Gastrocnemius medialis (tissue), 4 donors: Measurements from ENCODE around the gene ZNF783. TPM values are rescaled to one million over a fixed set of nuclear protein-coding genes. Genes with fewer than 3 reads are reported as not detected.
"Not testable (repeated sequence)": the region's sequence is repeated elsewhere in the genome, so short reads cannot be mapped to it uniquely, and the experiment has no call there.

Experiments
- ATAC-seq, 2 donors: fragments of 150-250 bp; one replicate each; pipeline ENCODE4 v1.9.1; 2016
- DNase-seq, 2 donors: peaks; one replicate each; pipeline ENCODE4 v3.0.0-alpha.2; 2019
- H3K27ac ChIP-seq, 4 donors: fragments of 200-600 bp; sonication (generic); 1 replicate in 1 of 4; 2 replicates in 3 of 4; pipeline ENCODE4 v1.5.1; 2016 to 2018; ENCODE audit warnings: mild to moderate bottlenecking in 2 of 4, moderate library complexity in 1 of 4
- H3K27me3 ChIP-seq, 3 donors: fragments of 200-600 bp; sonication (generic) in 2 of 3; 1 replicate in 1 of 3; 2 replicates in 2 of 3; pipeline versions ENCODE4 v1.5.1 to v1.6.0; 2016 to 2019; ENCODE audit warnings: mild to moderate bottlenecking in 1 of 3, moderate library complexity in 1 of 3
- H3K36me3 ChIP-seq, 2 donors: fragments of 200-600 bp; sonication (generic) in 1 of 2; one replicate each; pipeline ENCODE4 v1.5.1; 2017 to 2018
- H3K4me1 ChIP-seq, 2 donors: fragments of 200-600 bp; sonication (generic) in 1 of 2; one replicate each; pipeline ENCODE4 v1.5.1; 2016 to 2017; ENCODE audit warnings: mild to moderate bottlenecking in 2 of 2
- H3K4me3 ChIP-seq, 4 donors: fragments of 200-600 bp; sonication (generic) in 3 of 4; 1 replicate in 1 of 4; 2 replicates in 3 of 4; pipeline ENCODE4 v1.5.1; 2016 to 2019; ENCODE audit warnings: mild to moderate bottlenecking in 2 of 4
- H3K9me3 ChIP-seq, 3 donors: fragments of 200-600 bp; sonication (generic) in 2 of 3; 1 replicate in 1 of 3; 2 replicates in 2 of 3; pipeline ENCODE4 v1.5.1; 2016 to 2019
- POLR2A ChIP-seq, 2 donors: fragments of 450-650 bp; IDR thresholded peaks; one replicate each; pipeline ENCODE4 v1.6.1; 2017; ENCODE audit warnings: antibody characterized with exemption in 2 of 2, mild to moderate bottlenecking in 2 of 2, moderate library complexity in 2 of 2
- in situ Hi-C, 4 donors: fragments of 200-750 bp; cut with MboI; loops; one replicate each; pipeline versions ENCODE4 v1.15.0 to v1.8.0; 2017; ENCODE audit warnings: low sequenced_read_pairs in 4 of 4
- intact Hi-C: fragments of 100-400 bp; cut with DNase I; formaldehyde crosslinking; loops from one replicate; pipeline ENCODE4 v1.15.1; 2023; ENCODE audit warnings: low total_unique reads
- total RNA-seq, 4 donors: library from RNA; depleted of rRNA; stranded (reverse); fragments of >200 nt; gene quantifications; one replicate each; pipeline versions ENCODE4 v1.1.0 to v1.2.3, GENCODE V29; 2016
- TF ChIP-seq, protein P1 (sequence below), 5 experiments: fragments of 450-650 bp in 3 of 5; fragments of 200-600 bp in 2 of 5; sonication (generic) in 2 of 5; IDR thresholded peaks in 4 of 5; conservative IDR thresholded peaks in 1 of 5; 1 replicate in 4 of 5; 2 replicates in 1 of 5; pipeline ENCODE4 v1.5.1; 2016 to 2019; ENCODE audit warnings: antibody characterized with exemption in 5 of 5, mild to moderate bottlenecking in 3 of 5, moderate library complexity in 3 of 5

ZNF783 gene
- total RNA-seq, 4 donors from 2014 or later = 3.4 to 7.1 (median 5.5) TPM

DNA sequence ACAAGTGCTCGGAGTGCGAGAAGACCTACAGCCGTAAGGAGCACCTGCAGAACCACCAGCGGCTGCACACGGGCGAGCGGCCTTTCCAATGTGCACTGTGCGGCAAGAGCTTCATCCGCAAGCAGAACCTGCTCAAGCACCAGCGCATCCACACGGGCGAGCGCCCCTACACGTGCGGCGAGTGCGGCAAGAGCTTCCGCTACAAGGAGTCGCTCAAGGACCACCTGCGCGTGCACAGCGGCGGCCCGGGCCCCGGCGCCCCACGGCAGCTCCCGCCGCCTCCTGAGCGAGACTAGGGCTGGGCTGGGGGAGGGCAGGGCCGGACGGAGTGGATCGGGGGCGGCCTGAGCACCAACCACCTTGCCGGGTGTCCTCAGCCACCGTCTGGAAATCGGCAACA lies 37.6 kb upstream of the ZNF783 start:
- H3K4me3 ChIP-seq = no peak overlapping the region
- TF ChIP-seq, protein P1, sequence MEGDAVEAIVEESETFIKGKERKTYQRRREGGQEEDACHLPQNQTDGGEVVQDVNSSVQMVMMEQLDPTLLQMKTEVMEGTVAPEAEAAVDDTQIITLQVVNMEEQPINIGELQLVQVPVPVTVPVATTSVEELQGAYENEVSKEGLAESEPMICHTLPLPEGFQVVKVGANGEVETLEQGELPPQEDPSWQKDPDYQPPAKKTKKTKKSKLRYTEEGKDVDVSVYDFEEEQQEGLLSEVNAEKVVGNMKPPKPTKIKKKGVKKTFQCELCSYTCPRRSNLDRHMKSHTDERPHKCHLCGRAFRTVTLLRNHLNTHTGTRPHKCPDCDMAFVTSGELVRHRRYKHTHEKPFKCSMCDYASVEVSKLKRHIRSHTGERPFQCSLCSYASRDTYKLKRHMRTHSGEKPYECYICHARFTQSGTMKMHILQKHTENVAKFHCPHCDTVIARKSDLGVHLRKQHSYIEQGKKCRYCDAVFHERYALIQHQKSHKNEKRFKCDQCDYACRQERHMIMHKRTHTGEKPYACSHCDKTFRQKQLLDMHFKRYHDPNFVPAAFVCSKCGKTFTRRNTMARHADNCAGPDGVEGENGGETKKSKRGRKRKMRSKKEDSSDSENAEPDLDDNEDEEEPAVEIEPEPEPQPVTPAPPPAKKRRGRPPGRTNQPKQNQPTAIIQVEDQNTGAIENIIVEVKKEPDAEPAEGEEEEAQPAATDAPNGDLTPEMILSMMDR (IDR thresholded peaks at IDR 0.05 in 4 of 5, conservative IDR thresholded peaks at IDR 0.05 in 1 of 5) = no peak
- TF ChIP-seq POLR2A (IDR thresholded peaks at IDR 0.05) = no peak
- ATAC-seq (no peak), DNase-seq (no peak)
- H3K27ac ChIP-seq = no peak overlapping the region
- H3K4me1 ChIP-seq = no peaks in the 10 kb centered on the region
- intact Hi-C loops (no loop called here), in situ Hi-C loops (no loop called here)
- no peaks in the 10 kb centered on the region for H3K27me3 ChIP-seq
- H3K9me3 ChIP-seq = no peaks in the 10 kb centered on the region
- peaks cover 0 to 57% of the 10 kb centered on the region in 2 donors for H3K36me3 ChIP-seq

DNA sequence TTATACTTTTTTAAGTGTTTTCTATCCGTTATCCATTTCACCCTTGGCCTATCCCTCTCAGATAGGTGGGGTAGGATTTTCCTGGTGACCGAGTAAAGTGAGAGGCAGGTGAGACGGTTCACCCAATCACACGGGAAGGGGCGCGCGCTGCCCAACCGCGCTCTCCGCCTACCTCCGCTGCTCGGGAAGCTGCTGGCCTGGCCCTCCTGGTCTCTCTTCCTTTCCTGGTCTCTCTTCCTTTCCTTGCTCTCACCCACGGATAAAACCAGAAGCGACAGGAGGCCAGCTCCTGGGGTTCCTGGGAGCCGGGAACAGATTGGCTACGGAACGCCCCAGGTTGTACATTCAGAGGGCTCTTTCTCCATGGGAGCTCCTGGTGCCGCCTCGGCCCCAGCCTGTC lies 36.9 kb upstream of the ZNF783 start:
- H3K4me3 ChIP-seq = no peak overlapping the region
- no peak for DNase-seq
- no peaks in the 10 kb centered on the region for H3K9me3 ChIP-seq
- in situ Hi-C loops = no loop called here
- ATAC-seq = no peak
- H3K36me3 ChIP-seq = peaks cover 0 to 50% of the 10 kb centered on the region in 2 donors
- H3K27me3 ChIP-seq = no peaks in the 10 kb centered on the region
- no peaks in the 10 kb centered on the region for H3K4me1 ChIP-seq
- TF ChIP-seq, protein P1 (IDR thresholded peaks at IDR 0.05 in 4 of 5, conservative IDR thresholded peaks at IDR 0.05 in 1 of 5) = no peak
- no peak for TF ChIP-seq POLR2A (IDR thresholded peaks at IDR 0.05)
- no peak overlapping the region for H3K27ac ChIP-seq
- intact Hi-C loops = no loop called here

DNA sequence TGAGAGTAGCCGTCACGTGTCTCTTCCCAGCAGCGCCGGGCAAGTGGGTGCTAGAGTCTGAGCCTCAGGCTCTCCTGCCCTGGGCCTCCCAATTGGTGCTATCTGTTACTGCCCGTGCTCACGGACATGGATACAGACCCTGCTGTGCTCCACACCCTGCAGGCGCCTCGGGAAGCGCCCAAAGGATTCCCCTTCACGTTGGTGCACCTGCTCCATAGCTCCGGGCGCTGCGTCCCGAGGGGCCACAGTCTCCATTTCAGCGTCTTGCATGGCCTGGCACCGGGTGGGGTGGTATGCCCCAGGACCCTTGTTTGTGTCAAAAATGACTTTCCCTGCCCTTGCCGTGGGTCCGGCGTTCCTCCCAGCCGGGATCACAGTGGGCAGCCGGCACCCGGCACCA lies 36.3 kb upstream of the ZNF783 start:
- in situ Hi-C loops = no loop called here
- H3K9me3 ChIP-seq = no peaks in the 10 kb centered on the region
- peaks cover 0 to 45% of the 10 kb centered on the region in 2 donors for H3K36me3 ChIP-seq
- TF ChIP-seq, protein P1 (IDR thresholded peaks at IDR 0.05 in 4 of 5, conservative IDR thresholded peaks at IDR 0.05 in 1 of 5) = no peak
- TF ChIP-seq POLR2A (IDR thresholded peaks at IDR 0.05) = no peak
- no peak for ATAC-seq
- H3K4me3 ChIP-seq = no peak overlapping the region
- H3K4me1 ChIP-seq = no peaks in the 10 kb centered on the region
- H3K27ac ChIP-seq = no peak overlapping the region
- H3K27me3 ChIP-seq = no peaks in the 10 kb centered on the region
- intact Hi-C loops = no loop called here
- DNase-seq = no peak

DNA sequence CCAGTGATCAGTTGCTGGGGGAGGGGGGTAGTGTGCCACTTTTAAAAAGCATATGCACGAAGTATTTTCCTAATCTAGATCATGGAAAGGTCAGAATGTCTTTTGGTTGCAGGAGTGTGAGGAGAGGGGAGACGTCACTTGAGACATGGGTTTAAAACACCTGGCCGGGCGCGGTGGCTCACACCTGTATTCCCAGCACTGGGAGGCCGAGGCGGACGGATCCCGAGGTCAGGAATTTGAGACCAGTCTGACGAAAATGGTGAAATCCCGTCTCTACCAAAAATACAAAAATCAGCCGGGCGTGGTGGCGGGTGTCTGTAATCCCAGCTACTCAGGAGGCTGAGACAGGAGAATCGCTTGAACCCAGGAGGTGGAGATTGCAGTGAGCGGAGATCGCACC lies 35.6 kb upstream of the ZNF783 start:
- H3K27ac ChIP-seq, in situ Hi-C loops, H3K9me3 ChIP-seq, DNase-seq, H3K4me3 ChIP-seq, H3K27me3 ChIP-seq, ATAC-seq, intact Hi-C loops, H3K4me1 ChIP-seq: not testable (repeated sequence)
- peaks cover 0 to 39% of the 10 kb centered on the region in 2 donors for H3K36me3 ChIP-seq

DNA sequence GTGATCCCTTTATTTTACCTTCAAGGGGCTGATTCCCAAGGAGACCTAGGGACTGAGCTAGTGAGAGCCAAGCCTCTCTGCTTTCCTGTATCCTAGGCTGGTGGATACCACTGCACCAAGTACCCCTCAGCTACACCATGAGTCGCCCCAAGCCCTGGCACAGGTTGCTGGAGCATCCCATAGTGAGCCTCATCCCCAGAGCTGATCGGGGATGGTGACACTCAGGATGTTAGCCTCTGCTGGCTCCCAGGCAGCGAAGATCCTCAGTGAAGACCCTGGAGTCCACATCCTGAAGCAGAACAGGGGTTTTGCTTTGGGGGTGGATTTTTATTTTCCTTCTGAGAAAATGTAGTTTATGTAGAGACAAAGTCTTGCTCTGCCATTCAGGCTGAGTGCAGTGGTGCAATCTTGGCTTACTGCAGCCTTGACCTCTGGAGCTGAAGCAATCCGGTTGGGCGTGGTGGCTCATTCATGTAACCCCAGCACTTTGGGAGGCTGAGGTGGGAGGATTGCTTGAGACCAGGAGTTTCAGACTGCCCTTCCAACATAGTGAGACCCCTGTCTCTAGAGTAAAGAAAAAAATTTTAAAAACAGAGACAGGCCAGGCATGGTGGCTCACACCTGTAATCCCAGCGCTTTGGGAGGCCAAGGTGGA lies 35.0 kb upstream of the ZNF783 start:
- DNase-seq = no peak
- TF ChIP-seq, protein P1 (IDR thresholded peaks at IDR 0.05 in 4 of 5, conservative IDR thresholded peaks at IDR 0.05 in 1 of 5) = no peak
- no peak for TF ChIP-seq POLR2A (IDR thresholded peaks at IDR 0.05)
- no peaks in the 10 kb centered on the region for H3K27me3 ChIP-seq
- ATAC-seq = no peak
- H3K36me3 ChIP-seq = peaks cover 0 to 33% of the 10 kb centered on the region in 2 donors
- H3K4me1 ChIP-seq = no peaks in the 10 kb centered on the region
- intact Hi-C loops (no loop called here), in situ Hi-C loops (no loop called here)
- no peak overlapping the region for H3K27ac ChIP-seq
- no peaks in the 10 kb centered on the region for H3K9me3 ChIP-seq
- no peak overlapping the region for H3K4me3 ChIP-seq
